Measurements from ENCODE around the gene R3HDM1.
"Not testable (repeated sequence)": the region's sequence is repeated elsewhere in the genome, so short reads cannot be mapped to it uniquely, and the experiment has no call there.

Gene R3HDM1

GRCh38 chr2:135689679-135690078 is 158.4 kb downstream of the R3HDM1 start:
- no peaks in the 10 kb centered on the region for H3K4me1 ChIP-seq
- H3K27ac ChIP-seq = no peak overlapping the region
- TF ChIP-seq Cebpa-rat (IDR thresholded peaks at IDR 0.05) = no peak
- H3K27me3 ChIP-seq = no peaks in the 10 kb centered on the region
- peaks cover 53% of the 10 kb centered on the region for H3K36me3 ChIP-seq
- H4K20me1 ChIP-seq = no peaks in the 10 kb centered on the region
- no peak overlapping the region for H3K4me3 ChIP-seq
- no peak overlapping the region for H3K4me2 ChIP-seq
- H3K9ac ChIP-seq = no peak overlapping the region
- no peaks in the 10 kb centered on the region for H3K9me3 ChIP-seq

GRCh38 chr2:135694711-135695110 is 163.4 kb downstream of the R3HDM1 start:
- no peak overlapping the region for H3K4me3 ChIP-seq
- no peak overlapping the region for H3K9ac ChIP-seq
- peaks cover 11% of the 10 kb centered on the region; the same call in 1 of the 2 replicates for H3K4me1 ChIP-seq
- TF ChIP-seq Cebpa-rat (IDR thresholded peaks at IDR 0.05) = no peak
- no peaks in the 10 kb centered on the region for H3K27me3 ChIP-seq
- peaks cover 43% of the 10 kb centered on the region for H3K36me3 ChIP-seq
- H3K4me2 ChIP-seq = no peak overlapping the region
- H3K9me3 ChIP-seq = no peaks in the 10 kb centered on the region
- no peaks in the 10 kb centered on the region for H4K20me1 ChIP-seq
- H3K27ac ChIP-seq = no peak overlapping the region

DNA sequence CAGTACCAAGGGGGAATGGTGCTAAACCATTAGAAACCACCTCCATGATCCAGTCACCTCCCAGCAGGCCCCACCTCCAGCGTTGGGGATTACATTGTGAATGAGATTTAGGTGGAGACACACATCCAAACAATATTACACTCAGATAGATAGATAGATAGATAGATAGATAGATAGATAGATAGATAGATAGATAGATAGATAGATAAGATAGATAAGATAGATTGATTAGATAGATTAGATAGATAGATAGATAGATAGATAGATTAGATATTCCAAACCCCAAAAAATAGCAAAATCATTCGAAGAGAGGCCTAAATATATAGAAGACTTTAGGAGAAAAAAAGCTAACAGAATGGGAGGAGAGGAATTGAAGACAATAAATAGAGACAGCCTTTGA is 167.6 kb downstream of the R3HDM1 start:
- TF ChIP-seq Cebpa-rat (IDR thresholded peaks at IDR 0.05) = no peak
- H3K27me3 ChIP-seq = no peaks in the 10 kb centered on the region

DNA sequence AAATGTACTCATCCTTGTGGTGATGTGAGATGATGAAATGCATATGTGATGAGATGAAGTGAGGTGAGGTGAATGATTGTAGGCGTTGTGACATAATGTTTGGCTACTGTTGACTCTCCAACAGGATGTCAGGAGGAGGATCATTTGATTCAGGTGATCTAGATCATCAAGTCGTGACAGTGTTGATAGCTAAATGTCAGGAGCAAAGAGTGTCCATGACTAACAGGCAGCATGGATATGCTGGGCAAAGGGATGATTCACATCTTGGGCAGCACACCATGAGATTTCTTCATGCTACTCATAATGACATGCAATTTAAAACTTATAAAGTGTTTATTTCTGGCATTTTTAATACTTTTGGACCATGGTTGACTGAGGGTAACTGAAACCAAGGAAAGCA is 170.2 kb downstream of the R3HDM1 start:
- Histone ChIP-seq H4K20me1 (no peaks in the 10 kb centered on the region), H3K27me3 (no peaks in the 10 kb centered on the region), H3K4me2 (no peak overlapping the region), H3K9ac (no peak overlapping the region), H3K27ac (no peak overlapping the region), H3K36me3 (peaks cover 27% of the 10 kb centered on the region), H3K4me3 (no peak overlapping the region), H3K9me3 (no peaks in the 10 kb centered on the region), H3K4me1 (peaks cover 22% of the 10 kb centered on the region)
- no peak for TF ChIP-seq Cebpa-rat (IDR thresholded peaks at IDR 0.05)

More for the DNA sequence above, 167.6 kb downstream of the R3HDM1 start:
- Histone ChIP-seq H3K4me1 (peaks cover 22% of the 10 kb centered on the region), H3K4me2 (no peak overlapping the region), H4K20me1 (no peaks in the 10 kb centered on the region), H3K4me3 (no peak overlapping the region), H3K27ac (no peak overlapping the region), H3K36me3 (peaks cover 43% of the 10 kb centered on the region), H3K9me3 (no peaks in the 10 kb centered on the region), H3K9ac (no peak overlapping the region)

DNA sequence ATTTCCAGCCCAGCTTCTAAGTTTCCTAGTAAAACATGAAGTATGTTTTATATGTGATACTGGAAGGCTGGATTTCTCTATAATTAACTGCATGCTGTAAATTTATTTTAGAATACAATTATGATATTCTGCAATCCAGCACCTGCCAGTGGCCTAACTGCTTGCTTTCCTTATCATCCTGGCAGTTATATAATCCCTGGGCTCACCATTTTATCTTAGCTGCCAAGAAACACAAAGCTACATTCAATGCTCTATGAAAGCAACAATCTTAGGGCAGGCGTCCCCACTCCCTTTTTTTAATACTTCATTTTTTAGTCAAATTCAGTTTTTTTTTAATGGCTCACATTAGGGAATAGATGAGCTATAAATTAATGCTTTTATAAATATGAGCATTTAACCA is 172.0 kb downstream of the R3HDM1 start:
- TF ChIP-seq Cebpa-rat (IDR thresholded peaks at IDR 0.05) = no peak
- Histone ChIP-seq H3K36me3 (peaks cover 15% of the 10 kb centered on the region; the same call in 1 of the 2 replicates), H4K20me1 (no peaks in the 10 kb centered on the region), H3K27me3 (no peaks in the 10 kb centered on the region), H3K4me2 (no peak overlapping the region), H3K4me3 (no peak overlapping the region), H3K4me1 (peaks cover 22% of the 10 kb centered on the region), H3K9me3 (no peaks in the 10 kb centered on the region), H3K9ac (no peak overlapping the region), H3K27ac (no peak overlapping the region)

DNA sequence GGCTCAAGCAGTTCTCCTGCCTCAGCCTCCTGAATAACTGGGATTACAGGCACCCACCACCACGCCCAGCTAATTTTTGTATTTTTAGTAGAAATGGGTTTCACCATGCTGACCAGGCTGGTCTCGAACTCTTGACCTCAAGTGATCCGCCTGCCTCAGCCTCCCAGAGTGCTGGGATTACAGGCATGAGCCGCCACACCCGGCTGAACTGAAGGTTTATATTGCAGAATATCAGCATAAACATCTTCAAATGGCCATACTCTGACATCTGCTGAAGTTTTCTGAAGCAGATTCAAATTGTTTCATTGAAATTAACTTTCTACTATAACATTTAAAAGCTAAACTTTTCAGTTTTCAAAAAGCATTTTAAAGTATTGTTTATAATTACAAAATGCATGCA is 172.8 kb downstream of the R3HDM1 start:
- H4K20me1 ChIP-seq, H3K9me3 ChIP-seq, H3K27ac ChIP-seq, H3K27me3 ChIP-seq, H3K4me2 ChIP-seq, H3K4me3 ChIP-seq, H3K9ac ChIP-seq: not testable (repeated sequence)
- Histone ChIP-seq H3K4me1 (peaks cover 14% of the 10 kb centered on the region), H3K36me3 (peaks cover 15% of the 10 kb centered on the region; the same call in 1 of the 2 replicates)

GRCh38 chr2:135708159-135708558 is 176.9 kb downstream of the R3HDM1 start:
- Histone ChIP-seq H3K9me3 (no peaks in the 10 kb centered on the region), H3K27me3 (no peaks in the 10 kb centered on the region), H3K27ac (no peak overlapping the region), H3K9ac (no peak overlapping the region), H3K4me3 (no peak overlapping the region), H3K36me3 (peaks cover 41% of the 10 kb centered on the region), H3K4me1 (no peaks in the 10 kb centered on the region), H3K4me2 (no peak overlapping the region), H4K20me1 (no peaks in the 10 kb centered on the region)
- TF ChIP-seq Cebpa-rat (IDR thresholded peaks at IDR 0.05) = peak; percentile 35; the same call in 1 of the 2 replicates

DNA sequence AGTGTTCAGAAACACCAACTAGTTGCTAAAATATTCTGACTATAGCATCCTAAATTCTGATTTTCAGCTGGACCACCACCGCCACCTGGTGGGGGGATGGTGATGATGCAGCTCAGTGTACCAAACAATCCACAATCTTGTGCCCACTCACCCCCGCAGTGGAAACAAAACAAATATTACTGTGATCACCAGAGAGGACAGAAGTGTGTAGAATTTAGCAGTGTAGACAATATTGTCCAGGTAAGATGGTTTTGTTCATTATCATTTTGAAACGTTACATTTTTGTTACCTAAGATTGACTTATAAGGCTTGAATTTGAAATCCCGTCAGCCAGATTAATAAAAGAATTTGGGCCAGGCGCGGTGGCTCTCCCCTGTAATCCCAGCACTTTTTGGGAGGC is 178.7 kb downstream of the R3HDM1 start:
- Histone ChIP-seq H3K4me1 (no peaks in the 10 kb centered on the region), H3K27ac (no peak overlapping the region), H4K20me1 (no peaks in the 10 kb centered on the region), H3K4me2 (no peak overlapping the region), H3K27me3 (no peaks in the 10 kb centered on the region), H3K9ac (no peak overlapping the region), H3K9me3 (no peaks in the 10 kb centered on the region), H3K36me3 (peaks cover 56% of the 10 kb centered on the region), H3K4me3 (no peak overlapping the region)
- TF ChIP-seq Cebpa-rat (IDR thresholded peaks at IDR 0.05) = no peak

GRCh38 chr2:135715086-135715485 is 183.8 kb downstream of the R3HDM1 start:
- not testable (repeated sequence) for H4K20me1 ChIP-seq, H3K4me3 ChIP-seq, H3K4me2 ChIP-seq, H3K4me1 ChIP-seq, H3K9ac ChIP-seq, H3K27me3 ChIP-seq, H3K9me3 ChIP-seq, H3K27ac ChIP-seq
- peaks cover 91% of the 10 kb centered on the region for H3K36me3 ChIP-seq

DNA sequence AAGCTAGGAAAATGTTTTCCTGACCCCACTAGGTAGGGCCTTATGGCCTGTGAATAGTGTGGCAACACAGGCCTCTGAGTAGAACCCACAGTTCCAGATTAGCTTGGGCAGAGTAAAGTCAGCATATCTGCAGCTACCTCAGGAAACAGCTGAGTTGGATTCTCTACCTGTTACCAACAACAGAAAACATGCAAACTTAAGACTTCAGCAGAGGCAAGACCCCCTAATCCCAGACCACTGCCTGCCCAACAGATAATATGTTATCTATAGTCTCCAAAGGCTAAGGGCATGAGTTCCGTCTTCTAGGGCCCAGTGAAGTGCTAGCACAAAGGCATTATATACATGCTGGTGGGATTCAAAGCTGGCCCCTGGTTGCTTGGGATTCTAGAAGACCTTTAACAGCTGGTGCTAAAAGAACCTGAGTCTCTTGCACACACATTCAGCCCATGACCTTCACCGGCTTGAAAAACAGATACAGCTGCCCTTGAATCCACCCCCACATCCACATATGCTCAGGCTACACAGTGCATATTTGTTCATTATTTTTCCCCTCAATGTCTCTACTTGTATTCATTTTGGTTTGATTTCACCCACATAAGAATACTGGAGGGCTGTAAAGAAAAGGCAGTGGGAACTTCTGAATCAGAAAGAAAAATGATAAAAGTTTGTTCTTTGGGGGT is 196.9 kb downstream of the R3HDM1 start:
- Histone ChIP-seq H3K27me3 (no peaks in the 10 kb centered on the region), H3K36me3 (peaks cover 37% of the 10 kb centered on the region), H3K27ac (no peak overlapping the region), H3K4me3 (no peak overlapping the region), H4K20me1 (no peaks in the 10 kb centered on the region), H3K9me3 (no peaks in the 10 kb centered on the region), H3K4me2 (no peak overlapping the region), H3K4me1 (no peaks in the 10 kb centered on the region), H3K9ac (no peak overlapping the region)
- TF ChIP-seq Cebpa-rat (IDR thresholded peaks at IDR 0.05) = no peak

GRCh38 chr2:135732561-135732960 is 201.3 kb downstream of the R3HDM1 start:
- H3K27ac ChIP-seq = no peak overlapping the region
- H3K4me1 ChIP-seq = no peaks in the 10 kb centered on the region
- no peak overlapping the region for H3K4me2 ChIP-seq
- no peak overlapping the region for H3K4me3 ChIP-seq
- H4K20me1 ChIP-seq = no peaks in the 10 kb centered on the region
- TF ChIP-seq Cebpa-rat (IDR thresholded peaks at IDR 0.05) = no peak
- H3K27me3 ChIP-seq = no peaks in the 10 kb centered on the region
- no peaks in the 10 kb centered on the region for H3K9me3 ChIP-seq
- no peak overlapping the region for H3K9ac ChIP-seq
- no peaks in the 10 kb centered on the region for H3K36me3 ChIP-seq
